ENCODE results near the gene DAO.

- TF ChIP-seq RAD21 (conservative IDR thresholded peaks at IDR 0.05) (no peak), CTCF (IDR thresholded peaks at IDR 0.05; ENCODE audit: poor library complexity, severe bottlenecking) (no peak), EP300 (conservative IDR thresholded peaks at IDR 0.05; ENCODE audit: poor library complexity, severe bottlenecking) (no peak), MXI1 (conservative IDR thresholded peaks at IDR 0.05; ENCODE audit: poor library complexity, severe bottlenecking) (no peak), SMC3 (conservative IDR thresholded peaks at IDR 0.05; ENCODE audit: poor library complexity) (no peak), REST (IDR thresholded peaks at IDR 0.05; ENCODE audit: borderline replicate concordance) (no peak)
Observed at GRCh38 chr12:108843187-108843586, 36.7 kb upstream of the DAO start.

Measured in neural cell (in vitro differentiated cells).